ENCODE data around the gene ANKRD29.
"Not testable (repeated sequence)": the region's sequence is repeated elsewhere in the genome, so short reads cannot be mapped to it uniquely, and the experiment has no call there.

The ANKRD29 gene

DNA sequence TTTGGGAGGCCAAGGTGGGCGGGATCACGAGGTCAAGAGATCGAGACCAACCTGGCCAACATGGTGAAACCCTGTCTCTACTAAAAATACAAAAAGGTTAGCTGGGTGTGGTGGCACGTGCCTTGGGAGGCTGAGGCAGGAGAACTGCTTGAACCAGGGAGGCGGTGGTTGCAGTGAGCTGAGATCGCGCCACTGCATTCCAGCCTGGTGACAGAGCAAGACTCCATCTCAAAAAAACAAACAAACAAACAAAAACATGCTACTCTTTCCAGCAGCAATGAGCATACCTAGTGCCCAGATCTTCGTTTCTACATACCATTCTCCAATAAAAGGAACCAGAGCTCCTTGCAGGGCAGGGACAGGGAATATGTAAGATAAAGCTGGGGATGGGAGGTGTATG is 105.2 kb downstream of the ANKRD29 start:
- not testable (repeated sequence) for DNase-seq (ENCODE audit: low read depth)

GRCh38 chr18:23556145-23556780 is 106.4 kb downstream of the ANKRD29 start:
- DNase-seq (ENCODE audit: low read depth): no peak

DNA sequence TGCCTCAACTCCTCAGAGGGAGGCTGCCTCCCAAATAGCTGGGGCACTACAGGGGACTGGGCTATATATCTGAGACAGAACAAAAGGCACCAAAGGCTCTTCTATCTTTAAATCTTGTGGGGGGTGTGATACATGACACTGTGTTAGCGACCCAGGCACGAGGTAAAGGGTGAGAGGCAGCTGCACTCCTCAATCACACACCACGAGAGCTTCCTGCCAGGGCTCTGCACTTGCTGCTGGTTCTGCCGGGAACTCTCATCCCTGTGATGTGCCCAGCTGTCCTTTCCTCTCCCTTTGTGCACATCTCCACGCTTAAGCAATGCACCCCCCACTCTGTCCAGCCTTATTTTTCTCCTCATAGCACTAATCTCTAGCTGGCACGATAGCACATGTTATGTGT is 108.8 kb downstream of the ANKRD29 start:
- DNase-seq (ENCODE audit: low read depth): no peak

- DNase-seq (ENCODE audit: low read depth): no peak
Observed at GRCh38 chr18:23552505-23552904, 110.2 kb downstream of the ANKRD29 start.

DNA sequence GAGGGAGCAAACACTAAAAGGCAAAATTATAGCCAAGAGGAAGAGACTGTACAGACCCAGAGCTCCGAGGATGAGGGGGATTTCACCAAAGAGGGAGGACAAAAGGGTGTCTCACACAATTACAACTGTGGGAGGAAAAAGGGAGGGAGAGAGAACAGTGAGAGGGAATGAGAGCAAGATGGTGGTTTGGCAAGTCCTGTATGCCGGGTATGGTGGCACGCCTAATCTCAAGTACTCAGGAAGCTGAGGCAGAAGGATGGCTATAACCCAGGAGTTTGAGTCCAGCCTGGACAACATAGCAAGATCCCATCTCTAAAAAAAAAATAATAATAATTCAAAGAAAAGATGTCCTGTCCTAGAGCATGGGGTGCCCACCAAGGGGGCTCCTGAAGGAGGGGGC is 110.7 kb downstream of the ANKRD29 start:
- no peak for DNase-seq (ENCODE audit: low read depth)

DNA sequence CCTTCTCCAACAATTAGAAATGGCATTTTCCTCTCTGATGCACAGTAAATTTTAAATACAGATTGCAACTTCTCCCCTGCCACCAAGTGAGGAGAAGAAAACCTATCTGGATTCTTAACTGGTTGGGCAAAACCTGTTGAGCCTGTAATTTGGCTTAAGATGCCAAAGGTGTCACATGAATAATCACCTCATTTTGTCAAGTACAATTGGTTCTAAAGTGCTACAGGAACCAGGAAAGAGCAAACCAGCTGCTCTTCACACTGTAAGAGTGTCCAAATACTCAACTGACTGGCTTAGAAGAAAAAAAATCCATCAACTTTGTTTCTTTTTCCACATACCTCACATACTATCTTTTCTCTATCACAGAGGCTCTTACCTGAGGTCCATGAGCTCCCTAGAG is 111.8 kb downstream of the ANKRD29 start:
- no peak for DNase-seq (ENCODE audit: low read depth)

All from T-helper 22 cell (primary cell).